ENCODE results near the gene FAM53C. TPM values are rescaled to one million over a fixed set of nuclear protein-coding genes. Genes with fewer than 3 reads are reported as not detected.
"Not testable (repeated sequence)": the region's sequence is repeated elsewhere in the genome, so short reads cannot be mapped to it uniquely, and the experiment has no call there.

Gene FAM53C
- total RNA-seq, 1 donor from 2014 or later: 27.0 TPM

- no peak for DNase-seq (ENCODE audit: low spot score)
- H3K9me3 Mint-ChIP-seq: no peaks in the 10 kb centered on the region
- H3K4me3 Mint-ChIP-seq: no peak overlapping the region
- H3K36me3 Mint-ChIP-seq (ENCODE audit: low read depth): peaks cover 8% of the 10 kb centered on the region
- intact Hi-C loops (cut with micrococcal nuclease): no loop called here
- H3K27ac Mint-ChIP-seq: no peak overlapping the region
- H3K4me1 Mint-ChIP-seq (ENCODE audit: low read depth): peaks cover 16% of the 10 kb centered on the region
- H3K27me3 Mint-ChIP-seq (ENCODE audit: insufficient read depth): no peaks in the 10 kb centered on the region
These were observed 34.2 kb downstream of the FAM53C start for GRCh38 chr5:138372225-138372624.

GRCh38 chr5:138372653-138373052 is 34.6 kb downstream of the FAM53C start:
- peaks cover 16% of the 10 kb centered on the region for H3K4me1 Mint-ChIP-seq (ENCODE audit: low read depth)
- no peaks in the 10 kb centered on the region for H3K9me3 Mint-ChIP-seq
- DNase-seq (ENCODE audit: low spot score): no peak
- H3K4me3 Mint-ChIP-seq: no peak overlapping the region
- peaks cover 12% of the 10 kb centered on the region for H3K36me3 Mint-ChIP-seq (ENCODE audit: low read depth)
- H3K27ac Mint-ChIP-seq: no peak overlapping the region
- no peaks in the 10 kb centered on the region for H3K27me3 Mint-ChIP-seq (ENCODE audit: insufficient read depth)
- intact Hi-C loops (cut with micrococcal nuclease): no loop called here

GRCh38 chr5:138382347-138382746 is 44.3 kb downstream of the FAM53C start:
- Mint-ChIP-seq H3K9me3 (no peaks in the 10 kb centered on the region), H3K27me3 (ENCODE audit: insufficient read depth) (no peaks in the 10 kb centered on the region), H3K27ac (no peak overlapping the region), H3K4me3 (no peak overlapping the region), H3K4me1 (ENCODE audit: low read depth) (no peaks in the 10 kb centered on the region), H3K36me3 (ENCODE audit: low read depth) (peaks cover 27% of the 10 kb centered on the region)
- DNase-seq (ENCODE audit: low spot score): no peak
- intact Hi-C loops (cut with micrococcal nuclease): no loop called here

- Mint-ChIP-seq H3K4me3 (no peak overlapping the region), H3K27me3 (ENCODE audit: insufficient read depth) (no peaks in the 10 kb centered on the region), H3K36me3 (ENCODE audit: low read depth) (peaks cover 23% of the 10 kb centered on the region), H3K4me1 (ENCODE audit: low read depth) (no peaks in the 10 kb centered on the region), H3K9me3 (no peaks in the 10 kb centered on the region), H3K27ac (no peak overlapping the region)
- DNase-seq (ENCODE audit: low spot score): no peak
- intact Hi-C loops (cut with micrococcal nuclease): no loop called here
These were observed 47.6 kb downstream of the FAM53C start for GRCh38 chr5:138385660-138386059.

- no peak for DNase-seq (ENCODE audit: low spot score)
These were observed 48.2 kb downstream of the FAM53C start for GRCh38 chr5:138386290-138386689.

GRCh38 chr5:138389332-138389731 is 51.3 kb downstream of the FAM53C start:
- no peak overlapping the region for H3K27ac Mint-ChIP-seq
- peaks cover 28% of the 10 kb centered on the region for H3K36me3 Mint-ChIP-seq (ENCODE audit: low read depth)
- DNase-seq (ENCODE audit: low spot score): no peak
- no peaks in the 10 kb centered on the region for H3K9me3 Mint-ChIP-seq
- no peaks in the 10 kb centered on the region for H3K27me3 Mint-ChIP-seq (ENCODE audit: insufficient read depth)
- no peak overlapping the region for H3K4me3 Mint-ChIP-seq
- no peaks in the 10 kb centered on the region for H3K4me1 Mint-ChIP-seq (ENCODE audit: low read depth)
- intact Hi-C loops (cut with micrococcal nuclease): no loop called here

More at GRCh38 chr5:138386290-138386689, 48.2 kb downstream of the FAM53C start:
- Mint-ChIP-seq H3K4me1 (ENCODE audit: low read depth) (no peaks in the 10 kb centered on the region), H3K27me3 (ENCODE audit: insufficient read depth) (no peaks in the 10 kb centered on the region), H3K9me3 (no peaks in the 10 kb centered on the region), H3K27ac (no peak overlapping the region), H3K36me3 (ENCODE audit: low read depth) (peaks cover 28% of the 10 kb centered on the region), H3K4me3 (no peak overlapping the region)
- intact Hi-C loops (cut with micrococcal nuclease): no loop called here

- H3K9me3 Mint-ChIP-seq; H3K4me1 Mint-ChIP-seq (ENCODE audit: low read depth); DNase-seq (ENCODE audit: low spot score); intact Hi-C loops (cut with micrococcal nuclease); H3K27ac Mint-ChIP-seq; H3K4me3 Mint-ChIP-seq; H3K27me3 Mint-ChIP-seq (ENCODE audit: insufficient read depth): not testable (repeated sequence)
- H3K36me3 Mint-ChIP-seq (ENCODE audit: low read depth): peaks cover 33% of the 10 kb centered on the region
These were observed 51.8 kb downstream of the FAM53C start for GRCh38 chr5:138389911-138390310.

GRCh38 chr5:138391859-138392386 is 53.9 kb downstream of the FAM53C start:
- no peak for DNase-seq (ENCODE audit: low spot score)
- H3K4me3 Mint-ChIP-seq: no peak overlapping the region
- H3K9me3 Mint-ChIP-seq: no peaks in the 10 kb centered on the region
- peaks cover 32% of the 10 kb centered on the region for H3K36me3 Mint-ChIP-seq (ENCODE audit: low read depth)
- no peaks in the 10 kb centered on the region for H3K4me1 Mint-ChIP-seq (ENCODE audit: low read depth)
- no peaks in the 10 kb centered on the region for H3K27me3 Mint-ChIP-seq (ENCODE audit: insufficient read depth)
- no peak overlapping the region for H3K27ac Mint-ChIP-seq
- intact Hi-C loops (cut with micrococcal nuclease): no loop called here

Other genes with a start within 250 kb of the FAM53C start
- not detected in 2 replicates for gene NME5, start 198.8 kb upstream of the FAM53C start, total RNA-seq
- 51.8 and 57.9 TPM in 2 replicates for gene BRD8, start 159.6 kb upstream of the FAM53C start, total RNA-seq
- gene KIF20A, start 159.2 kb upstream of the FAM53C start, total RNA-seq: 17.4 and 18.8 TPM in 2 replicates
- gene CDC23, start 124.9 kb upstream of the FAM53C start, total RNA-seq: 48.0 and 50.4 TPM in 2 replicates
- gene GFRA3, start 63.6 kb upstream of the FAM53C start, total RNA-seq: 0.13 TPM in 1 of 2 replicates, not detected in the other
- gene CDC25C, start 6.5 kb upstream of the FAM53C start, total RNA-seq: 5.3 and 5.6 TPM in 2 replicates
- 55.0 and 59.3 TPM in 2 replicates for gene KDM3B, start 14.4 kb downstream of the FAM53C start, total RNA-seq
- gene REEP2, start 100.8 kb downstream of the FAM53C start, total RNA-seq: 5.1 and 5.4 TPM in 2 replicates
- 42.8 and 43.0 TPM in 2 replicates for gene EGR1, start 127.2 kb downstream of the FAM53C start, total RNA-seq
- gene ETF1, start 205.0 kb downstream of the FAM53C start, total RNA-seq: 201 and 219 TPM in 2 replicates
- 372 and 383 TPM in 2 replicates for gene HSPA9, start 237.1 kb downstream of the FAM53C start, total RNA-seq

Measured in activated T-helper 1 cell treated with anti-CD3 and anti-CD28 coated beads, Interleukin-12 subunit alpha, Interleukin-12 subunit beta, Interleukin-2, Interleukin-4 antibody, amounts not matched to agents 30 ng/mL and 10 ng/mL and 1 ng/mL, durations not matched to agents 14 hours and 24 hours and 36 hours (primary cell).